Measurements from ENCODE around the gene FIG4.
A peak's percentile ranks its signal among the peaks of the same experiment; 100 is the strongest.
"Not testable (repeated sequence)": the region's sequence is repeated elsewhere in the genome, so short reads cannot be mapped to it uniquely, and the experiment has no call there.

The FIG4 gene

DNA sequence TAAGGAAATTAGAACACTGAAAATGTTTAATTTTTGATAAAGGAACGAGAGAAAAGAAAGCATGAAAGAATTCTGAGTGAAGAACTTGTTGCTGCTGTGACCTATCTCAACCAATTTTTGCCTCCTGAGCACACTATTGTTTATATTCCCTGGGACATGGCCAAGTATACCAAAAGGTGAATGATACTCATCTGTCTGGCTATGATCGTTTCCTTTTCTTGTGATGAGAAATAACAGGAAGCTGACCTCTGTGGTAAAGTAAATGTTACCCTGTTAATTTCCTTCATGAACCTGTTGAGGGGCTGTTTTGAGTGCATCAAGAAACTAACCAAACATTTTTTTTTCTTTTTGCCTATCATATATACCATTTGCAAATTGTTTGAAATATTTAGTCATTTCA, 69.1 kb downstream of the FIG4 start:
- DNase-seq (ENCODE audit: low read depth): no peak

DNA sequence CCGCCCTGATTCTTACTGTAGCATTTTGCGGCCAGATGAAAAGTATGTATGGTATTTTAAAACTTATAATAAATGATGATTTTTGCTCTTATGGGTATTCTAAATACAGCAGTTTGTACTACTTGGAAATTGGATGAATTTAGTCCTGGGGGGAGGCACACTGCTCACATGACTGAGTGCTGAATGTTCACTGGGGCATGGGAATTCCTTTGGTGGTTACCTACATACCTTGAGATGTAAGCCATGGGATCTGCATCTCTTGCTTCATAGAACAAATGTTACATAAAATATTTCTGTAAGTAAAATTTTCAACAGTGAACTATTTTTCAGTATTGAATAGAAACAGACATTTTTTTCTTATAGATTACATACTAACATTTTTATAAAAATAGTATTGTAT, 71.1 kb downstream of the FIG4 start:
- no peak for DNase-seq (ENCODE audit: low read depth)

DNA sequence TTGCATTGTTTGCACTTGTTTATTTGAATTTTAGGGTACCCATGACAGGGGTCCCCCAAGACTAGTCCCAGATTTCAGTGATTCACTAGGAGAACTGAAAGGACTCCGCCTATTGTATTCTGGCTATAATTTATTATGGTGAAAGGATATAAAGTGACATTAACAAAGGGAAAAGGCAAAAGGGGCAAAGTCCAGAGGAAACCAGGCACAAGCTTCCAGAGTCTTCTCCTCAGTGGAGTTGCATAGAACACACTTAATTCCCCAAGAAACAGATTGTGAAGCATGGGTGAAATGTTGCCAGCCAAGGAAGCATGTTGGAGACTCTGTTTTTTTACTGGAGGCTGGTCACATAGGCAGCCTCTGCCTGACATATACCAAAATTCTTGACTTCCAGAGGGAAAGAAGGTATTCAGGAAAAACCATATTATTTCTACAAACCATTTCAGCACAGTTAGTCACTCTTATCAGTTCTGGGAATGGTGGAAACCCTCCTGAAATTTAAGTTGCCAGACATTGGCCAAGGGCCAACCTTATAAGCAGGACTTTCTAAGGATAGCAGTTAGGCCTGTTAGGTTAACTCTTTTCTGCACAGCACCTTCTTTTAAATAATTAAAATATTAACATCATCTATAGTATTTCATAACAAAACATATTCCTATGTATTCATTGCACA, 71.8 kb downstream of the FIG4 start:
- no peak for DNase-seq (ENCODE audit: low read depth)

DNA sequence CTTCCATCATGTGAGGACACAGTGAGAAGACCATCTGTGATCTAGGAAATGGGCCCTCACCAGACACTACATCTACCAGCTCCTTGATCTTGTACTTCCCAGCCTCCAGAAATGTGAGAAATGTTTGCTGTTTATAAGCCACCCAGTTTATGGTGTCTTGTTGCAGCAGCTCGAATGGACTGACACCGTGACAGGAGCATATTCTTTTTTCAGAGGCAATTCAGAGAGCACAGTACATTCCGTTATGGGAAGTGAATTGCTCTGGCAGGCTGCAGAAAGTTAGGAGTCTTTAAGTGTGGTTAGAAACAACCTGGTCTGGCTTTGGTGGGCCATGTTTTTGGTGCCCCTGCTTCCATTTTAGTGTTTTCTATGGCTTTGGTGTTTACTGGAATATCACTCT, 75.1 kb downstream of the FIG4 start:
- no peak for DNase-seq (ENCODE audit: low read depth)

DNA sequence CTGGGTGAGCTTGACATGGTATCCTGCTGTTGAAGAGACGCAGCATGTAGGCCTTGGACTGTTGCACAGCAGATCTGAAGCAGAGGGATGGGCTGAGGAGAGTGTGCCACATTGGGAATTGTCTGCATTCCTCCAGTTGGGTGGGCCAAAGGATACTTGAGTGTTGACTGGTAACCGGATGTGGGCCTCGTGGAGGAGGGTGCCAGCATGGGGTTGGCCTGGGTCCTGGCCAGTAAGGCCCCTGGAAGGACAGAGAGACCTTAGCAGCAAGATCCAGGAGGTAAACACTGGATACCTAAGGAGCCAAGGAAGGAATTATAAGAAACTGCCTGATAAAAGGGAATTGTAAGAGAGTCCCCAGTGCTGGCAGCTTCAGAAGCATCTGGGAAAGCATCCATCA, 76.9 kb downstream of the FIG4 start:
- DNase-seq (ENCODE audit: low read depth): no peak

DNA sequence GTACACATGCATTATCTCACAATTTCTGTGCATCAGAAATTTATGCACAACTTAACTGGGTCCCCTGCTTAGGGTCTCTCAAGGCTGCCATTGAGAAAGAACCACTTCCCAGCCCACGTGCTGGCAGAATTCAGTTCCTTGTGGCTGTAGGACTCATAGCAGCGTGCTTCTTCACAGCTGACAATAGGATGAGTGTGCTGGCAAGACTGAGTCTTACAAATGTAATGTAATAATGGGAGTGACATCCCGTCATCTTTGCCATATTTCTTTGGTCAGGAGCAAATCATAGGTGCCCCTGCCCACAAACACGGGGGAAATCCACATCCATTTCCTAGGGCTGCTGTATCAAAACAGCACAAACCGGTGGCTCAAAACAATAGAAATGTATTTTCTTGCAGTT, 77.4 kb downstream of the FIG4 start:
- no peak for DNase-seq (ENCODE audit: low read depth)

DNA sequence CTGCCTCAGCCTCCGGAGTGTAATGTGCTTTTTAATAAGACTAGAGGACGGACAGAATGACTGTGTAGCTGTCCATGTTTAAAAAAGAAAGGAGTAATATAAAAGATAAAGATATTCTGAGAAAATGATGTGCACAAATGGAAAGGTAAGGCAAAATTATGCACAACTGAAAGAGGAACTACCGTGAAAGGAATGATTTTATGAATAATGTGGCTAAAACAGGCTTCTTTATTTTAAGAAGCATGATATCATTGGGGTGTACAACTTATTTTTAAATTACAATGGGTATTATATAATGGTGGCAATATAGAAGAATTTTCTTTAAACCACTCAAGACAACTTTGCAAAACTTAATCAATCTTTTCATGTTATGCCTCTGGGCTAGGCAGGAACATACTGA, 78.1 kb downstream of the FIG4 start:
- DNase-seq (ENCODE audit: low read depth): no peak

DNA sequence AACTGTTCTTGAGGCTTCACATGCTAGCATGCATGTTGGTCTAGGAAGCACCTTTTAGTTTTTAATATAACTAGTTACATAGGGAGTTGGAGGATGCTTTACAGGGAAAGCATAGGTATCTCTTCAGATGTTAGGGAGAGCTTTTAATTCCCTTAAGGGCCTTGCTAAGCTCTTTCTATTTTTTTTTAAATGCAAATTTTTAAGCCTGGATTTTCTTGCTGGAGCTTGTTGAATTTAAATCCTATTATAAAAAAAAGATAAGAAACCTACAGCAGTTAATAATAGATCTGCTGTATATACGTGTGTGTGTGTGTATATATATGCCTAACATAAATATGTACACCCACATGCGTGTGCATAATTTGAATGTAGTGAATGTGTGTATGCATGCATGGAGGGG, 79.0 kb downstream of the FIG4 start:
- DNase-seq (ENCODE audit: low read depth): no peak

DNA sequence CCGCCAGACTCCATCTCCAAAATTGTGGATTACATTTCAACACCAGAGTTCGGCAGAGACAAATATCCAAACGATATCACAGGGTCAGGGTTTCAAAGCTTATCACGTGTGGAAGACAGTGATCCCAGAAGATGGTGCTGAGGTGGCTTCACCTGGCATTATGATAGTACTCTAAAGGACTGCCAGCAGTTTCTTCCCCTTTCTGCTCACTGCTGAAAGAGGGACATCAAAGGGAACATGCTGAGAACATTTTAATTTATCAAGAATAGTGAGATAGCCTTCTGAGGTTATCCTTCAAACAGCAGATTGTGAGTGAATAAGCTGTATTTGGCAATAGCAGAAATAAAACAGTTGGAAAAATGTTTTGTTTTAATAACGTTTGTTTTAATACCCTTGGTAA, 79.7 kb downstream of the FIG4 start:
- no peak for DNase-seq (ENCODE audit: low read depth)

DNA sequence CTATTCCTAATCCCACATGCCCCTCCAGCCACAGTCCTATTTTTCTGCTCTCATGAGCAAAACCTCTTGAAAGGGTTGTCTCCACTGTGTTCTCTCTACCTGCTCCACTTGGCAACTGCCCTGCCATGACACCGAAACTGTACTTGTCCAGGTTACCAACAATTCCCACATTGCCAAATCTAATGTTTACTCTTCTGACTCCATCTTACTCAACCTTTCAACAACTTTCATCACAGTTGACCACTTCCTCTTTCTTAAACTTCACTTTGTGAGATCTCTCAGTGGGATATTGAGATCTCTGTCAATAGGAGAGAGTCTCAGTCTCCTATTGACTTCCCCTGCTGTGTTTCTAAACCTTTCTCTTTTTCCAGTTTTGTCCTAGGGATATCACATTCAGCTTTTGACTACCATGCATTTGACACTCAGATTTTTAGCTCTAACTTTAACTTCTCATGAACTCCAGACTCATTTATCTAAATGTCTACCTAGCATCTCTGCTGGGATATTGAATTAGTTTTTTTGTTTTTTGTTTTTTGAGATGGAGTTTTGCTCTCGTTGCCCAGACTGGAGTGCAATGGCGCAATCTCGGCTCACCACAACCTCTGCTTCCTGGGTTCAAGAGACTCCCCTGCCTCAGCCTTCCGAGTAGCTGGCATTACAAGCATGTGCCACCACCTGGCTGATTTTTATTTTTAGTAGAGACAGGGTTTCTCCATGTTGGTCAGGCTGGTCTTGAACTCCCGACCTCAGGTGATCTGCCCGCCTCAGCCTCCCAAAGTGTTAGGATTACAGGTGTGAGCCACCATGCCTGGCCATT, 81.1 kb downstream of the FIG4 start:
- not testable (repeated sequence) for DNase-seq (ENCODE audit: low read depth)

DNA sequence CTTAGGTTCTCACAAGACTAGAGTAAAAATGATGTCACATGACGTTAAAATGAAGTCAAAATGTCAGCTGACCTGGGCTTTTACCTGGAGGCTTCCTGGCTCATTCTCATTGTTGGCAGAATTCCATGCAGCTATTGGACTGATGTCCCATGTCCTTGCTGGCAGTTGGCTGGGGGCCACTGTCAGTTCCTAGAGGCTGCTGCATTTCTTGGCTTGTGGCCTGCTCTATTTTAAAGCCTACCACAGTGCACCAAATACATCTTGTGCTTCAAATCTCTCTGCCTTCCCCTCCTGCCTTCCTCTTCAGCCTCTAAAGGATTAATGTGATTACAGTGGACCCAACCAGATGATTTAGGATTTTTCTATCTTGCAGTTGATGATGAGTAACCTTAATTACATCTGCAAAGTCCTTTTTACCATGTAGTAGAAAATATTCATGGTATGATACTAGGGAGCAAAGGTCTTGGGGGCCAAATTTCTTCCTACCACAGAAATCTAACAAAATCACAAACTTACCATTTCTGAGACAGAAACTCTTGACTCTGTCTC, 81.9 kb downstream of the FIG4 start:
- no peak for DNase-seq (ENCODE audit: low read depth)

DNA sequence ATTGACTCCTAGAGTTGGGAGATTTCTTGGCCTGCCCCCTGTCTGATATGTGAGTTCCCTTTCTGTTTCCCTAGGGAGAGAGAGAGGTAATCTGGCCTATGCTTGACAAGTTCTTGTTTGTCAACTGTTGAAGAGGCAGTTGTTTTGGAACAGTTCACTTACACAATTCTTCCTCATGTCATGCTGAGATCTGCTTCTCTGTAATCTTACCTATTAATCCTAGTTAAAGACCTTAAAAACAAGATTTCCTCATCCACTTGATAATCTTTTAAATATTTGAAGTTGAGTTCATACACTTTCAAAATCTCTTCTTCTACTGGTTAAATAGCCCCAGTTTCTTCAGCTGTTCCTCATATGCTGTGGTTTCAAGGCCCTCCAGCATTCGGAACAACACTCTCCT, 89.9 kb downstream of the FIG4 start:
- no peak for DNase-seq (ENCODE audit: low read depth)

DNA sequence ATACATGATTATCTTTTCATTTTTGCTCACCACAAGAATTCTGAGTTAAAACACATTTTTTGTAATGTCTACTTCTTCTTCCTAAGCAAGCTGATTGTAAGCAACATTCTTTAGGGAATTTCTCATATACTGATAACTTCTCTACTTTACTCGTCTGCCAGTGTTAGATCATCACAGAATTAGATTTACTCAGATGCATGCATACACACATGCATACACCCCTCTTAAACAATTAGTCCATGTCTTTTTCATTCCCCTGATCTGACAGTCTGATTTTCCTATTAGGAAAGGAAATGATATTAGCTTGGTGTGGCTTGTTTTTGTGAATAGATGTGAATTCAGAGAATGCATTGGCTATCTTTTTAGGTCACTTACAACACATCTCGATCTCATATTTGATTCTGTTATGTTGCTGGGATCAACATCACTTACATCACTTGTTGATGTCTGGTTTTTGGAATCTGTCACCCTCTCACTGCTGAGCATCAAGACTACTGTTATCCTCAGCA, 91.4 kb downstream of the FIG4 start:
- DNase-seq (ENCODE audit: low read depth): no peak

DNA sequence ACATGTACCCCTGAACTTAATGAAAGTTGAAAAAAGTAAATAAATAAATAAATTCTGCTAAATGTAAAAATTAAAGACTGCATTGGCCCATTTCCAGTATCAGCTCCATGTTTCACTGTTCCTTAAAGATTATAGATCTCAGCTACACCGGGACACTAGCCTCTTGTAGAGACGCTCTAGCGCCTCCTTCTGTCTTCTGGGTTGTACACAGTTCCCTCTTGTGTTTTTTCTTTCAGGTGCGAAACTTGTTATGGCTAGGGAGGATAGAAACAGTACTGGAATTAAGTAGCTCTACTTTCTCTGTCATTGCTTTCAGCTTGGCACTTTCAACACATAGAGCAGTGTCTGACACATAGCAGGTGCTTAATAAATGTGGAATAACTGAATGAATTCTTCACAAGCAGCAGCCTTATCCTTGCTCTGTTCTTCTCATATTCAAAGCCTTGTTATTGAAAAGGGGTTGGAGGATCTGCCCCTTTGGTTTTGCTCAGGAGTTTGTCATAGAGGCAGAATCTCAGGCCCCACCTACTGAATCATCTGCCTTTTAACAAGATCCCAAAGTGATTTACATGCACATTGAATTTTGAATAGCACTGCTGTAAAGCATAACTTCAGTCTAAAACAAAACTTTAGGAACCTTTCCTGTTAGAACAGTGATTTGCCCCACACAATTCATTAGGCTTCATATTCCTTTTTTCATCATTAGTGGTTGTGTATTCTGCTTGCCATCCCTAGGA, 92.3 kb downstream of the FIG4 start:
- DNase-seq (ENCODE audit: low read depth): no peak

DNA sequence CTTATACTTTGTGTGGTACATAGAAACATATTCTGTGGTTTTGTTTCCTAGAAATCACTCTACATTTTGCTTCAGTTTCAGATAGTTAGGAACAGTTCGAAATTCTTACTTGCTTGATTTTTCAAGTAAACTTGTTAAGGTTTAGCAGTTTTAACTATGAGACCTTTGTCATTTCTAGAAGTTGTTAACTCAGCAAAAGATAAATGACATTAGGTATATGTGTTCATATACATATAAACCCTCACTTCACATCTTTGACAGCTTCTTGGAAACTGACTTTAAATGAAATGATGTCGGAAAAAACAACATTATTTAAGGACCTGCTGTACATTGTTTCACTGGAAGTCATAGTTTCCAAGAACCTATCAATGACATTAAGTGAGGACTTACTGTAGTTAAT, 96.2 kb downstream of the FIG4 start:
- DNase-seq (ENCODE audit: low read depth): no peak

DNA sequence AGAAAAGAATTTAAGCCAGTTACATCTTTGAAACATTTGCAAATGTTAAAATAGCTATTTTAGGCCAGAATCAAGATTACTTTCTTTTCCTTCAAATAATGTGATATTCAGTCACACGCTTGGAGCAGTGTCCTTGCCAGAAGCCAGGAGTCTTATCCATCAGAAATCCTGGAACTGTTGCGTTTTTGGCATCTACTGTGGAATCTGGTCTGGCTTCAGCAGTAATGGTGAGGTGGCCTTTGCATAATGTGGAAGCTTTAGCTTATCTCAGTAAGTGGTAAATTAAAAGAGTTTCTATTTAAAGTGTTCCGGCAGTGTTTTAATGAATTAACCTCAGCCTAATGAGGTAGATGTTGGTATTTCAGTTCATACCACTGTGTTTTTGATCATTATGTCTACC, 97.6 kb downstream of the FIG4 start:
- no peak for DNase-seq (ENCODE audit: low read depth)

DNA sequence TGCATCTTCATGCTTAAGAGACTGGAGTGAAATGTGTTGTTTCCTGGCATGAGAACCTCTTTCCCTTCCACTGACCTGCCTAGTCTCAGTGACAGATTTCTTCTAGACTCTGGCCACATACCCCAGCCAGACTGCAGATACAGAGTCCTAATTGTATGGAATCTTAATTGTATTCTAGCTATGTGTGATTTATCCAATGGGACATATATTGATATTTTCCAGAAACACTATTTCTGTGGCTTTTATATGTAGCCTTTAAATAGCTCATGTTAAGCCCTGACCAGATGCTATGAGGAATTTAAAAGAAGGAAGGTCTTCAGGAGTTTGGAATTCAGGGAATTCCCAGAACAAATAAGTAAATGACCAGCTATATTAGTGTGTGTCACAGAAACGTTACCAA, 99.0 kb downstream of the FIG4 start:
- DNase-seq (ENCODE audit: low read depth): no peak

DNA sequence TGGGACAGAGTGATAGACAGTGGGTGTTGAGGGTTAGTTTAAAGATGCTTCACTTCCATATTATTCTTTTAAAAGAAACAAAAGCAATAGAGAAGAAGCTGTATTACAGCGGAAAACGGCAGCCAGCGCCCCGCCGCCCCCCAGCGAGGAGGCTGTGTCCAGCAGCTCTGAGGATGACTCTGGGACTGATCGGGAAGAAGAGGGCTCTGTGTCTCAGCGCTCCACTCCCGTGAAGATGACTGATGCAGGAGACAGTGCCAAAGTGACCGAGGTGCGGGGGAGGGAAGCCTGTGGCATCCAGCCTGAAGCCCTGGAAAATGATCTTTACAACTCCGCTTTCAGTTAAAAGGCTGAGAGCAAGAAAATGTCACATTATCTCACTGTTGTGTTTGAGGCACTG, 100.2 kb downstream of the FIG4 start:
- DNase-seq (ENCODE audit: low read depth): no peak

DNA sequence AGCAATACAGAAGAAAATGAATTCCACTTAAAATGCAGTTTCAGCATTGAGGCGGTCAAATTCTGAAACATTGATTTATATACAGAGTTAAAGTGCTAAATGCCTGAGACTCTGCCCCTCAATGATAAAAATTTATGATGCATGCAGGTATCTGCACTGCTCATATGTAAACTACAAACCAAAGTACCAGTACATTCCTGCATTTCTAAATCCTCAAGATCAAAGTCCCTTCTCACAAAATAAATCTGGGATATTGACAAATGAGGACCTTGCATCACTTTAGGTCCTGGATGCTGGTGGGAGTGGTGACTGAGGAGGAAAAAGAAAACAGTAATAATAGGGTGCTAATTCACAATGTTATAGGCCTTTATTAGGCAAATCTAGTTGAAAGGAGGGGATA, 101.9 kb downstream of the FIG4 start:
- DNase-seq (ENCODE audit: low read depth): no peak

DNA sequence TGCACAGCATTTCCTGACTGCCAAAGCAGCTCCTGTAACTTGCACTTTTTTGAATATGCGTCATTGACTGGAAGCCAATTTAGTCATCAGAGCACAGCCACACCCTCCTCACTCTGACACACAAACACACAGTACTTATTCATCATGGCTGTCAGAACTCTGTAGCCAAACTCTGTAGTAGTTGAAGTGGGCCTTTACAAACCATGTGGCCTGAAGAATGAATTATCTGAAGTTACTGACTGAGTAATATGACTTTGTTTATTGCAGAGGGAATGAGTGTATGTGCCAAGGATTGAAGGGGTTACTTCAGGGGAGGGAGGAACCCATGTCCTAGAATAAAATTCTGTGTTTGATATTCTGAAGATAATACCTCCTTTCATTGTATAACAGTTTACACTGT, 102.7 kb downstream of the FIG4 start:
- peak; percentile 90 for DNase-seq (ENCODE audit: low read depth)

DNA sequence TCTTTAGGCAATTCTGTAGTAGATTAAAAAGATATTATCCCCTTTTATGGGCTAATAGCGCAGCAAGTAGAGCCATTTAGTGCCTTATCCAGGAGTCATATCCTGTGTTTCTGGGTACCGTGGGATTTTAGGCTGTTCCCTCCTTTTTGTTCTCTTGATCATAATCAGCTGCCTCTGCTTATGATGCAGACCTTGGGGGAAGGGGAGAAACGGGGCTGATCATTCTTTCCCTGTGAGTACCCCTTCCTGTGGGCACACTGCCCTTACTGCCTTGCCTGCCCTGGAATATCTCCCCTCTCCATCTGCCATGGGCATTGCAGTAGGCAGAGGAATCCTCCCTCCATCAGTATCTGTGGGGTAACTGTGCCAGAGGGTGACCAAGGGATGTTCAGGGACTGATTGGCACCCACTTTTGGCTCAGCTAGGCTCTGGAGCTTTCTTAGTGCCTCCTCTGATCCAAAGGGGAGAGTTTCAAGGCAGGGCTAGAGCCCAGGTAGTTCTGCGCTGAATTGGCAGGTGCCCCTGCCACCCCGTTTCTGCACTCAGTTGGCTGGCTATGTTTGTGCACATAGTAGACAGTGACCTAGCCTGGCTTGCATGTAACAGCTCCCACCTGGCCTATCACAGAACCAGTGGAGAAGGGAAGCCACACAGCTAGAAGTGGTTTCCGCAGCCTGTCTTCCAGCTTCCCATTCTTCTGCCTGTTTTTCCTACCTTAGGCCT, 103.3 kb downstream of the FIG4 start:
- DNase-seq (ENCODE audit: low read depth): peak; percentile 50

DNA sequence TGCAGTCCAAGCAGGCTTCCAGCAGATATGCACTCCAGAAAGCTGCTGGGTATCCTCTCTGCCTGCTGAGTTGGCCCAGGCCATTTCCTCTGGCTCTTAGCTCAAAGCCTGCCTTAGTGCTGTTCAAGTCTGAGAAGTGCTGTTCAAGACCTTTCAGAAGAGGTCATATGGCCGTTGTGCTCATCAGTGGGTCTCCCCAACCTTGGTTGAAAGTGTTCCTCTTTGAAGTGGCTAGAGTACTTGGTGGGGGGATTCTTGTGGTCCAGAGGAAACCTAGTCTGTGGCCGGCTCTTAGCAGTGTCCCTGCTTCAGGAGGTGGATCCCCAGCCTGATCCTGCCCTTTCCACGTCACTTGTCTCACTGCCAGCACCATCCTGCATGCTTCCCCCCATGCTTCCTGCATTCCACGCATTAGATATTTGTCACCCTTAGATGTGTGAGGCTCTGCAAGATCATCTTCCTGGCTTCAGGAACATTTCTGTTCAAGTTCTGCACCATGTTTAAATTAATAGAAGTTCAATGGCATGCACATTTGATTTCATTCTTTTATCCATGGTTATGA, 105.0 kb downstream of the FIG4 start:
- no peak for DNase-seq (ENCODE audit: low read depth)
